ENCODE data around the gene ZNHIT2.
"Not testable (repeated sequence)": the region's sequence is repeated elsewhere in the genome, so short reads cannot be mapped to it uniquely, and the experiment has no call there.

ZNHIT2 gene

DNA sequence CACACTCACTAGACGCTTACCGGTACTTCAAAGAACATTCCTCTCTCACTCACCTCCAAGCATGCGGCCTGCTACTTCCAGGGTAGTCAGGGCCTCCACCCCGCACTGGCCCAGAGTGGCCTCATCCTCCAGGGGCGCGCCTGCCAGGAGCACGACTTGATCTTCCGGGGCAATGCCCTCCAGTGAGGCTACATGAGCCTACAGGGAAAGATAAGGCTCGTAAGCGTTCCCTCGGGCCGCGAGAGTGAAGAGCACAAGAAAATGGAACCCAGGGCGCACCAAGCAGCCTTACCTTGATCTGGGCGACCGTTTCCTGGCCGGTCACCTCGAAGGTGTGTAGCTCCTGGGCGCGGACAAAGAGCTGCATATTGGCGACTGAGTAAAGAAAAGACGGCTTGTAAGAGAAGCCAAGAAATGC, 4.0 kb upstream of the ZNHIT2 start:
- FAIRE-seq: peak; percentile 69
- DNase-seq (ENCODE audit: insufficient read length, low spot score): no peak

- peak; percentile 31 for FAIRE-seq
- DNase-seq (ENCODE audit: insufficient read length, low spot score): no peak
These were observed 3.3 kb upstream of the ZNHIT2 start for GRCh38 chr11:65120831-65121230.

- DNase-seq (ENCODE audit: insufficient read length, low spot score) (no peak), FAIRE-seq (no peak)
These were observed 2.1 kb upstream of the ZNHIT2 start for GRCh38 chr11:65119670-65119995.

DNA sequence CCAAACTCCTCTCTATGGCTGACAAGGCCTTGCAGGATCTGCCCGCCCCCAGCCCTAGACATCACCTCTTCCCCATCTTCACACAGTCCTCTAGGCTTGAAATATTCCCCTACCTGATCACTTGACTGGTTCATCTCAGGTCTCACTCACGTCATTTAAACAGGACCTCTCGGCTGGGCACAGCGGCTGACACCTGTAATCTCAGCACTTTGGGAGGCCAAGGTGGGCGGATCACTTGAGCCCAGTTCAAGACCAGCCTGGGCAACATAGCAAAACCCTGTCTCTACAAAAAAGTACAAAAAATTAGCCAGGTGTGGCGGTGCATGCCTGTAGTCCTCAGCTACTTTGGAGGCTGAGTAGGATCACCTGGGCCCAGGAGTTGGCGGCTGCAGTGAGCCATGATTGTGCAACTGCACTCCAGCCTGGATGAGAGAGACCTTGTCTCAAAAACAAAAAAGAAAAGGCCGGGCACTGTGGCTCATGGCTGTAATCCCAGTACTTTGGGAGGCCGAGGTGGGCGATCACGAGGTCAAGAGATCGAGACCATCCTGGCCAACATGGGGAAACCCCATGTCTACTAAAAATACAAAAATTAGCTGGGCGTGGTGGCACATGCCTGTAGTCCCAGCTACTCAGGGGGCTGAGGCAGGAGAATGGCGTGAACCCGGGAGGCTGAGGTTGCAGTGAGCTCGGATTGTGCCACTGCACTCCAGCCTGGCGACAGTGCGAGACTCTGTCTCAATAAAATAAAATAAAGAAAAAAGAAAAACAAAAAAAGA, 1.6 kb upstream of the ZNHIT2 start:
- FAIRE-seq; DNase-seq (ENCODE audit: insufficient read length, low spot score): not testable (repeated sequence)

DNA sequence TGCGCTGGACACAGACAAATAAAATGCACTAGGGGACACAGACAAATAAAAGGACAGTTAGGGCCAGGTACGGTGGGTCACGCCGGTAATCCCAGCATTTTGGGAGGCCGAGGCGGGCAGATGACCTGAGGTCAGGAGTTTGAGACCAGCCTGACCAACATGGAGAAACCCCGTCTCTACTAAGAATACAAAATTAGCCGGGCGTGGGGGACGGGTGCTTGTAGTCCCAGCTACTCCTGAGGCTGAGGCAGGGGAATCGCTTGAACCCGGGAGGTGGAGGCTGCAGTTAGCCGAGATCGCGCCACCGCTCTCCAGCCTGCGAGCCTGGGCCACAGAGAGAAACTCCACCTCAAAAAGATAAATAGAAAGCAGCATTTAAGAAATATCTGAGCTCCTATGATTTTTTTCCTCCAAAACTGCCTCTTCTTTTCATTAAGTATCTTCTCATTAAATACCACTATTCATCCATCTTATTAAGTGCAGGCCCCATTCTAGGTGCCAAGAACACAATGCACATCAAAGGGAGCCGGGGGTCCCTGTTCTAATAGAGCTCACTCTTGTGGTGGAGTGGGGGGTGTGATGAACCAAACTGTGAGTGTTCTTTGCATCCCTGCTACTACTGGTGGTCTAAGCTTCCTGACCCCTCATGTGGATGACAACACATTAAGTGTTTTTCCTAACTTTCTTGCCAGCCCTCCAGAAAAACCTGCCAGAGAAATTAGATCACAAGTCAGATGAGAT, 766 bp upstream of the ZNHIT2 start:
- DNase-seq (ENCODE audit: insufficient read length, low spot score) (no peak), FAIRE-seq (no peak)

GRCh38 chr11:65116370-65117205, 913 bp downstream of the ZNHIT2 start:
- FAIRE-seq (peak; percentile 76), DNase-seq (ENCODE audit: insufficient read length, low spot score) (no peak)

- FAIRE-seq (no peak), DNase-seq (ENCODE audit: insufficient read length, low spot score) (no peak)
These were observed 2.0 kb downstream of the ZNHIT2 start for GRCh38 chr11:65115361-65116082.

GRCh38 chr11:65114538-65115171, 2.8 kb downstream of the ZNHIT2 start:
- FAIRE-seq: no peak

DNA sequence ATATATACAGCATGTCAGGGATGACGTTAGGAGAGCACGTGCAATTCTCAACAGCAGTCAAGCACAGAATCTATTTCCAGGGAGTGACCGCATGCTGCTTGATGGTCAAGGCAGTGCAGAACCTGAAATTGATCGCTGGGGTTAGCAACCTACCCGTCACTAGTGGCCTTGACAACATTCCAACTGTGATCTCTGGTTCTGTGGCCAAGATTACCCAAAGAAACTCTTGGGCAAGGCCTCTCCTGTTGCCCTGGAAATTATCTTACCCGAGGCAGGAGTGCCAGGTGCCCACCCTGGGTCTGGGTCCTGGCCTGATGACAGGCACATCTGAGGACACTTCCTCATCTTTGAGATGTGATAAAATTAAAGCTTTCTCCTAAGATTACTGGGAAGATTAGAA, 3.7 kb downstream of the ZNHIT2 start:
- FAIRE-seq (no peak), DNase-seq (ENCODE audit: insufficient read length, low spot score) (no peak)

More at GRCh38 chr11:65114538-65115171, 2.8 kb downstream of the ZNHIT2 start:
- no peak for DNase-seq (ENCODE audit: insufficient read length, low spot score)

- FAIRE-seq (no peak), DNase-seq (ENCODE audit: insufficient read length, low spot score) (no peak)
These were observed 4.1 kb downstream of the ZNHIT2 start for GRCh38 chr11:65113361-65113756.

DNA sequence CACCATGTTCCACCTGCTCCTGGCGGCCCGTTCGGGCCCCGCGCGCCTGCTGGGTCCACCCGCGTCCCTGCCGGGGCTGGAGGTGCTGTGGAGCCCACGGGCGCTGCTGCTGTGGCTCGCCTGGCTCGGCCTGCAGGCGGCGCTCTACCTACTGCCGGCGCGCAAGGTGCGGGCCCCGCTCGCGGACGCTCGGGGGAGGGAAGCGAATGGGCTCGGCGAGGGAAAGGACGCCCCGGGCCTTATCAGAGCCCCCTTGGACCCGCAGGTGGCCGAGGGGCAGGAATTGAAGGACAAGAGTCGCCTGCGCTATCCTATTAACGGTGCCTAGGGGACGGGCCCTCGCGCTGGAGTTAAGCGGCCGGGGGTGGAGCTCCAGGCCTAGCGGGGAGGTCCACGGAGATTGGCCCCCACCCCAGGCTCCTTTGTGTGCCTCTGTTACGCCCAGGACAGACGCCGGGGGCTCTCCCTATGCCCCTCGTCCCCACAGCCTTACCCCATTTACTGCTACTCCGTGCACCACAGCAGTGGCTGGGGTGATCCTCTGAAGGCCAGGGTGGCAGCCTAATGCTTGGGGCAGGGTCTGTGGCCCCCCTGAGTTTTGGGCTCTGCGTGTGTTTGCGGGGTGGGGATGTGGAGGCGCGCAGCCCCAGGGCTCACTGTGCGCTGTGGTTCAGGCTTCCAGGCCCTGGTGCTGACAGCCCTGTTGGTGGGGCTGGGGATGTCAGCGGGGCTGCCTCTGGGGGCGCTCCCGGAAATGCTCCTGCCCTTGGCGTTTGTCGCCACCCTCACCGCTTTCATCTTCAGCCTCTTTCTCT, 4.7 kb downstream of the ZNHIT2 start:
- peak; percentile 86 for FAIRE-seq

GRCh38 chr11:65111744-65112545, 5.6 kb downstream of the ZNHIT2 start, which contains the start of gene TM7SF2:
Gene TM7SF2 (plus strand): TSS chr11:65111872. CDS start chr11:65112016, 144 bp downstream.
- FAIRE-seq: no peak
- peak; percentile 98 for DNase-seq (ENCODE audit: insufficient read length, low spot score)

More for the DNA sequence above, 4.7 kb downstream of the ZNHIT2 start:
- no peak for DNase-seq (ENCODE audit: insufficient read length, low spot score)

GRCh38 chr11:65111159-65111743, 6.2 kb downstream of the ZNHIT2 start:
- no peak for DNase-seq (ENCODE audit: insufficient read length, low spot score)
- peak; percentile 93 for FAIRE-seq

GRCh38 chr11:65110354-65110861, 7.1 kb downstream of the ZNHIT2 start:
- FAIRE-seq (peak; percentile 98), DNase-seq (ENCODE audit: insufficient read length, low spot score) (peak; percentile 97)

DNA sequence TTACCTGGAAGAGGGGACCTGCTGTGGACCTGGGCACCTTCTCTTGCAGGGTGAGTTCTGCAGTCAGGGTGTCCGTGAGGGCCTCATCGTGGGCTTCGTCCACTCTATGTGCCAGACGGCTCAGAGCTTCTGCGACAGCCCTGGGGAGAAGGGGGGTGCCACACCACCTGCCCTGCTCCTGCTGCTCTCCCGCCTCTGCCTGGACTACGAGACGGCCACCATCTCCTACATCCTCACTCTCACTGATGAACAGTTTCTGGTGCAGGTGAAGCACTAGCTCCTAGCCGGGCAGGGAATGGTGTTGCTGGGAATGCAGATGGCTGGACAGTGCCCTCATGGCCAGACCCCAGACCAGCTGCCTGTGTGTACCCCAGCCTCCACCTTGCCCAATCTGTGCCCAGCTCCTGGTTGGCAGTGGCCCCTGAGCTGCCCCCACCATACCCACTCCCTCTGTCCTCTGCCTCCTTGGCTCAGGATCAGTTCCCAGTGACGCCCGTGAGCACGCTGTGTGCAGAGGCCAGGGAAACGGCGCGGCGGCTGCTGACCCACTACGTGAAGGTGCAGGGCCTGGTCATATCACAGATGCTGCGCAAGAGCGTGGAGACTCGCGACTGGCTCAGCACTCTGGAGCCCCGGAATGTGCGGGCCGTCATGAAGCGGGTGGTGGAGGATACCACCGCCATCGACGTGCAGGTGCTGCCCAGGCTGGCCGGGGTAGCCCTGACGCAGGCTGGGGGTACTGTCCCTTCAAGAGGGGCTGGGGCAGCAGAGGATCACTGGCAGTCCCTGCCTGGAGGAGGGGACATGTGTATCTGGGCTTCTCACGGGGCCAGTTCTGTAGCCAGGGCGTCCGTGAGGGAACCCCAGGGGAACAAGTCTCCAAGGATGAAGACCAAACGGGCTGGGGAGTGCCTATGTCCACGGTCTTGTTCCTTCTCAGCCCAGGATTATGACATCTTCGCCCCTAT, 8.0 kb downstream of the ZNHIT2 start:
- DNase-seq (ENCODE audit: insufficient read length, low spot score) (no peak), FAIRE-seq (no peak)

DNA sequence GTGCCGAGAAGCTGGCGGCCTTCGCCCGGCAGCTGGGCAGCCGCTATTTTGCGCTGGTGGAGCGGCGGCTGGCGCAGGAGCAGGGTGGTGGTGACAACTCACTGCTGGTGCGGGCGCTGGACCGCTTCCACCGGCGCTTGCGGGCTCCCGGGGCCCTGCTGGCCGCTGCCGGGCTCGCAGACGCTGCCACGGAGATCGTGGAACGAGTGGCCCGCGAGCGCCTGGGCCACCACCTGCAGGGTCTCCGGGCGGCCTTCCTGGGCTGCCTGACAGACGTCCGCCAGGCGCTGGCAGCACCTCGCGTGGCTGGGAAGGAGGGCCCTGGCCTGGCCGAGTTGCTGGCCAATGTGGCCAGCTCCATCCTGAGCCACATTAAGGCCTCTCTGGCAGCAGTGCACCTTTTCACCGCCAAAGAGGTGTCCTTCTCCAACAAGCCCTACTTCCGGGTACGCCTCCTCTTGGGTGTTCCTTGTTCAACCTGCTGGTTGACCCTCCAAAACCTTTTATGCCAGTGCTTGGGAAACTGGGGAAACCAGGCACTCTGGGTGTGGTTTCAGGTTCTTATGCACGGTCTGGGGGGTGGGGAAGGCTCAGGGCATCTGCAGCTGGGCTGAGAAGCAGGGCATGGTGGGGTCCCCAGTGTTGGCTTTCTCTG, 8.9 kb downstream of the ZNHIT2 start:
- DNase-seq (ENCODE audit: insufficient read length, low spot score) (no peak), FAIRE-seq (no peak)
